Measurements from ENCODE around the gene CFAP44.

DNA sequence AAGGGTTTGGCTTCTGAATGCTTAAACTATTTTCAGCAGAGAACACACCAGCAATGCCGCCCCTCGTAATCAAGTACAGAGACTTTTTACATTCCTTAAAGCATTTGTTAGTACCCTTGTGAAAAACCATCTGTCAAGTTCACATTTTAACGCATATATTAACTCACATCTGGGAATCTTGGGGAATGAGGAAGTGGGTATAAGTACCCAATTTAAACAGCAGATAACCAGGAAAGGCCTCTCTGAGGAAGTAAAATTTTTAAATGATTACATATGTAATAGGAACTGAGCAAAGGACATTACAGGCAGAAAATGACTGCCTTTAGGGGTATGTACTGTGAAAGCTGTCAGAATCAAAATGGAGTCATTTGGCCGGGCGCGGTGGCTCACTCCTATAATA lies 12.8 kb upstream of the CFAP44 start:
- no peak for TF ChIP-seq POLR2AphosphoS5 (IDR thresholded peaks at IDR 0.05; ENCODE audit: insufficient read depth, low read depth, low read length)
- no peak for TF ChIP-seq MAX (IDR thresholded peaks at IDR 0.05; ENCODE audit: insufficient read depth, insufficient read length)
- TF ChIP-seq, protein P1, sequence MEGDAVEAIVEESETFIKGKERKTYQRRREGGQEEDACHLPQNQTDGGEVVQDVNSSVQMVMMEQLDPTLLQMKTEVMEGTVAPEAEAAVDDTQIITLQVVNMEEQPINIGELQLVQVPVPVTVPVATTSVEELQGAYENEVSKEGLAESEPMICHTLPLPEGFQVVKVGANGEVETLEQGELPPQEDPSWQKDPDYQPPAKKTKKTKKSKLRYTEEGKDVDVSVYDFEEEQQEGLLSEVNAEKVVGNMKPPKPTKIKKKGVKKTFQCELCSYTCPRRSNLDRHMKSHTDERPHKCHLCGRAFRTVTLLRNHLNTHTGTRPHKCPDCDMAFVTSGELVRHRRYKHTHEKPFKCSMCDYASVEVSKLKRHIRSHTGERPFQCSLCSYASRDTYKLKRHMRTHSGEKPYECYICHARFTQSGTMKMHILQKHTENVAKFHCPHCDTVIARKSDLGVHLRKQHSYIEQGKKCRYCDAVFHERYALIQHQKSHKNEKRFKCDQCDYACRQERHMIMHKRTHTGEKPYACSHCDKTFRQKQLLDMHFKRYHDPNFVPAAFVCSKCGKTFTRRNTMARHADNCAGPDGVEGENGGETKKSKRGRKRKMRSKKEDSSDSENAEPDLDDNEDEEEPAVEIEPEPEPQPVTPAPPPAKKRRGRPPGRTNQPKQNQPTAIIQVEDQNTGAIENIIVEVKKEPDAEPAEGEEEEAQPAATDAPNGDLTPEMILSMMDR (IDR thresholded peaks at IDR 0.05; ENCODE audit: extremely low read depth in 1 of 2, insufficient read depth in 1 of 2, low read depth in 1 of 2, low read length in 2 of 2), result no peak
- TF ChIP-seq POLR2A (IDR thresholded peaks at IDR 0.05; ENCODE audit: low read depth, low read length), result no peak
- TF ChIP-seq EZH2 (IDR thresholded peaks at IDR 0.05; ENCODE audit: borderline replicate concordance, low read depth, low read length, severe bottlenecking), result no peak
- TF ChIP-seq JUN (IDR thresholded peaks at IDR 0.05; ENCODE audit: borderline replicate concordance, insufficient read depth, insufficient read length, low read depth), result no peak
- no peak for TF ChIP-seq FOS (IDR thresholded peaks at IDR 0.05; ENCODE audit: borderline replicate concordance, insufficient read depth, low read length)
- TF ChIP-seq GATA2 (IDR thresholded peaks at IDR 0.05; ENCODE audit: insufficient read depth, insufficient read length, low read depth, low read length), result no peak
- TF ChIP-seq MYC (IDR thresholded peaks at IDR 0.05; ENCODE audit: low read depth, low read length), result no peak
